ENCODE measurements around the gene C2orf92.
"Not testable (repeated sequence)": the region's sequence is repeated elsewhere in the genome, so short reads cannot be mapped to it uniquely, and the experiment has no call there.

C2orf92 gene

DNA sequence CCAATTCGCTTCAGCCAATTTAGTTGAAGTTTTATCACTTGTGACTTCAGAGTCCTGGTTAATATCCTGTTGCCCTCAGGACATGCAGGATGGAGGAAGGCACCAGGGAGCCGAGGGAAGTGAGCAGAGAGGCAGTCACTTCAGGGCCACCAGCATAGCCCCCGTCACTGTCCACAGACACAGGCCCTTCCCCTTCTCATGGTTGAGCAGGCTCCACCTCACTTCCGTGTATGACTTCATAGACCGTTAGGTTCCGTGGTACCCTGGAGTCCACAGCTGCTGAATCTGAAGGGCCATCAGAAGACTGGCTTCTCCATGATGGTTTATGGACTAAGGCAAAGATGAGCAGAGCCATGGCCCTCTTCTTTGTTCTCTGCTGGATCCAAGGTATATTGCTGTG, at the start of gene C2orf92:
TSS of gene C2orf92 (plus strand) at position 266 of the 400 bp plus-strand sequence. CDS start at position 342, 76 bp downstream.
- DNase-seq (ENCODE audit: low read depth), result no peak

- DNase-seq (ENCODE audit: low read depth), result not testable (repeated sequence)
Observed at GRCh38 chr2:97620492-97620891, 49.0 kb upstream of the C2orf92 start.

DNA sequence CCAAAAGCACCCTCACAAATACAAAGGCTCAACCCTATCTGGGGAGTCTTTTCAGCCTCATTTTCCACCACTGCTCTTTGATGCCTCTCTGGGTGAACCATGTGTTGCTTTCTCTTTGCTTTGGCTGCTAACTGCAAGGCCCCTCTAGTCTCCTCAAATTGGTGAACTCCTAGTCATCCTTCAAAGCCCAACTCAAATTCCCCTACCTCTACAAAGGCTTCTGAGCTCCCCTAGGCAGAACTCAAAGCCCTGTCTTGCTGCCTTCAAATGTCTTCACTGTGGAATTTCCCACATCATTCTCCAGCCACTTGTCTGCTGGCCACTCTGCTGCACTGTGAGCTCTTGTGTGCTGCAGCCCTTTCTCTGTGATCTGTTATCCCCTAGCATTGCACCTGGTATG, 46.5 kb upstream of the C2orf92 start:
- not testable (repeated sequence) for DNase-seq (ENCODE audit: low read depth)

GRCh38 chr2:97625354-97626048, 44.0 kb upstream of the C2orf92 start:
- DNase-seq (ENCODE audit: low read depth), result not testable (repeated sequence)

DNA sequence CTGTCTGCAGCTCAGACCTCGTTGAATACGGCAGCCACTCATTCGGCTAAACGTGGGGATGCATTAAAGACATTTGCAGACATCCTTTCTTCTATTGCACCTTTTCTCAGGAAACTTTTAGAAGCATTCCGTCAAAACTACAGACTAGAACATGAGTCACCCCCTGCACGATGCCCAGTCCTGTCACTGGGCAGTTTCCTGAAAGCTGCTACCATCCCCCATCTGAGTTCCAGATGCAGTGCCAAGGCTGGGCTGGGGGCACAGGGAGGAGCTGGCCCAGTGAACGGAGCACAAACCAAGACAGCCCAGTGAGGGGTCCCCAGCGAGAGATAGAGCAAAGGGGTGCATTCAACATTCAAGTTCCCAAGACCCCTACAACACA, 43.5 kb upstream of the C2orf92 start:
- not testable (repeated sequence) for DNase-seq (ENCODE audit: low read depth)

DNA sequence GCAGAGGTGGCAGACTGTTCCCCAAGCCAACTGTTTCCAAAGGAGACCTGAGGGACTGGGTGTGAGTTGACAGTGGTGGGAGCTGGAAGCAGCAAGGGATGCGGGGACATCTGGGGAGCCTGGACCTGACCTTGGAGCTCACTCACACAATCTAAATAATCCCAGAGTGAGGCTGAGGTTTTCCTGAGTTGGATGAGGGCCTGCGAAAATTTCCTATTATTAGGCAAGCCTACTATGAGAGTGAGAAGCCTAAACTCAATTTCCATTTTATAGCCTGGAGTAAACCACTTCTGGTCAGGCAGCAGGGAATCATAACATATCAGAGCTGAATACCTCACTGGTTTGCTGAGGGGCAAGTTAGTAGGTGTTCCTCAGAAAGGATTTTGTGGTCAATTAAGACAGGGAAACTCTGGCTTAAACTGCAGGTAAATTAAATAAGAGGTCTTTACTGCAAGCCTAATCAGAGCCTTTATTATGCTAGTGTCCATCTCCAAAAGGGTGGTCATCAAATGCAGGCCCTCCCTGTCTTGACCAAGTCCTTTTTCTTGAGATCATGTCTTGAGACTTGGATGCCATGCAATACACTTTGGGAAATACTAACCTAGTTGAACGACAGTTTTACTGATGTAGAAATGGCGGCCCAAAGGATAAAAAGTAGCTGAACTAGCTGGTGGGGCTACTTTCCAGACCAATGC, 25.3 kb upstream of the C2orf92 start:
- DNase-seq (ENCODE audit: low read depth), result no peak

DNA sequence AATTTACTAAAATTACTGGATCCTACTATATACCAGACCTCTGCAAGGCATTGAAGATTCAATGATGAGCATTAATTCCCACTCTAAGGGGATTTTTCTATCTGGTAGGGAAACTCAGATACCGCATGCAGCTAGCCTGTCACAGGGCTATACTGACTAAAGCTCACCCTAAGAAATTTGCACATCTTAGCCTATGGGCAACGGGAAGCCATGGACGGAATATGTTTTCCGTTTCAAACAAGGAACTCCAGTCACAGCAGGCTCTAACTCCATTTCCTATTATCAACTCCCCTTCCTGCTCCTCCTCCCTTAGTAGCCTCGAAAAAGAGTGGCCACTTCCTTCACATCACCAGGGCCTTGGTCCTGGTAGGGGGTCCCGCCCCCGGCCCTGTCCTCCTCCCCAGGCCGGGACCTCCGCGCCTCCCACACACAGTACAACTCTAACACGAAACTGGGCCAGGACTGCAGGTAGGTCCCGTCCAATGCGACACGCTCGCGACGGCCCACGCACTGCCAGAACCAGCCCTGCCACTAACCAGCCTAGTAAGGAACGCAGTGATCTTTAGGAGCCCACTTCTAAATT, 24.3 kb upstream of the C2orf92 start:
- no peak for DNase-seq (ENCODE audit: low read depth)

GRCh38 chr2:97645695-97646629, 23.6 kb upstream of the C2orf92 start, which contains the start of gene COX5B:
COX5B (plus strand) TSS chr2:97646062; CDS start chr2:97646087, 25 bp downstream.
- DNase-seq (ENCODE audit: low read depth), result peak; percentile 97

GRCh38 chr2:97646977-97647376, 22.5 kb upstream of the C2orf92 start:
- DNase-seq (ENCODE audit: low read depth), result no peak

DNA sequence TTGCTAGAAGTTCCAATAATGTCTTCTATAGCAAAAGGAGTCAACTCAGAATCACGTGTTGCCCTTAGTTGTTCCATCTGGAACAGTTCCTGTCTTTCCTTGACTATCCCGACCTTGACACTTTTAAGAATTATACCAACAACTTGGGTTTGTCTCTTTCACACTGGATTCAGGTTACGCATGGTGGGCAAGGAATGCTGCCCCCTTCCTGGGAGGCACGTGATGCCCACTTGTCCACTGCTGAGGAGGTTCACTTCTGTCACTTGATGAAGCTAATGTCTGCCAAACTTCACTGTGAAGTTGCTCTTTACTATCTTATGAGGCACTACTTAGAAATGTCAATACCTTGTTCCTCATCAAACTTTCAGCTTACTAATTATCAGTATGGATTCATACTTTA, 18.4 kb upstream of the C2orf92 start:
- no peak for DNase-seq (ENCODE audit: low read depth)

GRCh38 chr2:97653473-97653872, 16.0 kb upstream of the C2orf92 start:
- no peak for DNase-seq (ENCODE audit: low read depth)

DNA sequence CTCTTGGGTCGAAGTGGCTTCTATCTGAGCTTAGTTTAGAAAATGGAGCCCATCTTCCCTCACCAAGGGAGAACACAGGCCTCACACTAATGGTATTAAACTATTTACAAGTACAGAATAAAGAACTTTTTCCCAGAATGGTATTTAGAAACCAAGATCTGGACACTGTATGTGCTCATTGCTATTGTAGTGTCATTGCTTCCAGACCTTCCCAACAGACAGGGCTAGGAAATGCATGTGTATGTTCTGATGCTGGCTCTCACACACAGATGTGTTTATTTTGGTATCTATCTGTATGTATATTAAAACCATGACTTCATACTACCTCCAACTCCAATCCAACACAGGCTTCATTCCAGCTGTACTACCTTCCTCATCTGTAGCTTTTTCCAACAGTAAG, 15.6 kb upstream of the C2orf92 start:
- DNase-seq (ENCODE audit: low read depth), result no peak

DNA sequence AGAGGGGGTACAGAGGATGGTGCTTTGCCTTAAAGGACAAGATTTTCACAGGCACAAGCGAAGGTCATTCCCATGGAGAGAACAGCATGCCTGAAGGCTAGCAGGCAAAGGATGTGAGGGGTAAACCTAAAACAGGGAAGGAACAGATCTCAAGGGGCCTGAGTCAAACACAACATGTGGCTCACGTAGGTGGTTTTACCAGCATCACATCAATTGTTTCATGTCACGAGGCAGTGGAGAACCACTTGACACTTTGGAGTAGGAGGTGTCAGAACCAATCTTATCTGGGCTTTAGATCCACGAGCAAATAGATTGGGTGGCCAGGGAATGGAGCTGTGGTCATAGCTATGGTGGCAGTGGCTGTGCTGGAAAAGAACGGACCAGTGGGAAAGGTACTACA, 15.2 kb upstream of the C2orf92 start:
- no peak for DNase-seq (ENCODE audit: low read depth)

DNA sequence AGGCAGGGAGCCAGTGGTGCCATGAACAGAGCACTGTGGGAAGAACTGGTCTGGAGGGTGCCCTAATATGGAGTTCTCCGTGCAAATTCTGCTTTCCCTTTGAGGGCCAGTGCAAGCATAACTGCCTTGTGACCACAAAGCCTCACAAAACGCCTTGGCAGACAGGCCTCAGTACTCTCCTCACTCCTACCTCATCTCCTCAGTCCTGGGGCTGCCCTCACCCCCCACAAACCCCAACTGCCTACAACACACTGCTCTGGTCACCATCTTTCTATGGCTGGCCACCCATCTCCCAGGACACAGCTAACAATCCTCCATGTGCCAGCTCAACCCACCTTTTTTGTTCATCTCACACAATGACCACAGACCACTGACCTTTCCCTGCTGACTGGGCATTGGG, 14.7 kb upstream of the C2orf92 start:
- no peak for DNase-seq (ENCODE audit: low read depth)

DNA sequence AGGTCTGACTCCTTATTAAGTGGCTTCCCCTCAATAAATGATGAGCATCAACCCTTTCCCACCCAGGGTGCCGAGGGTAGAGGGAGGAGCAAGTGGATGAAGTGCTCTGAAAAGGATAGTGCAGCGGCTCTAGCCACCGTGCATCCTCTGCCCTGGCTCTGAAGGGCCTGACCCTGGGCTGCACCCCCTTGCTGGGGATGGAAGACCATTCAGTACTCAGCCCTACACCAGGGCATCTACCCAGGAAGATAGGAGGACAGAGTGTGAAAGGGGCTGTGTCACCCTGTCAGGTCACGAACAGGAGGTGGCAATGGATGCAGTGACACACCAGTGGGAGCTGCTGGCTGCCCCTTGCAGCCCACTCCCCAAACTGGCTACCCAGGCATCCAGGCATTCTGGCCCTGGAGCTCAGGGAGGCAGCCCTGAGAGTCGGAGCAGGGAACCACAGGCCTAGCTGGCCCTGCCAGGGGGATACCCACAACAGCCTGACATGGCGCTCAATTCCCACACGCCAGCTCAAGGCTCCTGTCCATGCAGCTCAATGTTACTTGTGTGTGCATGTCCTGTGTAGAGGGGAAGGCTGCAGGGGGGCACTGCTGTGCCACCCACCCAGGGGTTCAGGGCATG, 13.3 kb upstream of the C2orf92 start:
- no peak for DNase-seq (ENCODE audit: low read depth)

DNA sequence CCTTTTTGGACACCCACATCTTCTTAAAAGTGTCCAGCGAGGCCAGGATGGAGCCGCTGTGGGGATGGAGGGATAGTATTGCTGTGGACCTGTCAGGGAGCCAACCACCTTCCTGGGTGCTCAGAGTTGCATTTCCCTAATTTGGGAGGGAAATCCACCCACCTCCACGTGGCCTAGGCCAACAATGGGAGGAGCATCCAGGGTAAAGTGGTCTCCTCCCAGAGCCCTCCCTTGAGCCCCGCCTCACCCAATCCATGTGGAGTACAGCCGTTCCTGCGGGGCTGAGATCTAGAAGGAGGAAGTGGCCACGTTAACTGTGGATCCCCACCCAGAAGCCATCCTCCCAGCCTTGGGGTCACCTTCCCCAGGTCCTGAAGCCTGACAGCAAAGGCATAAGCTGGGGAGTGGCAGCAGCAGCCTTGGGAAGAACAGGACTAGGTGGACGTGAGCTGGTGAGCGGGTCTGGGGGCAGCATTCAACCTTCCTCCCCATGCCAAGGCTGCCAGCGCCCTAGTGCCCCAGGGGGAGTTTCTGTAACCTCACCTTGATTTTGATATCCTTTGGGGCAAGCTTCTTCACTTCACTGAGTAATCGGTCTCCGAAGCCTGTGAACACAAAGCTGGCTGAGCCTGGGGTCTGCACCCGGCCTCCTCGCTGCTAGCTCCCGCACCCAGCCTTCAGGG, 12.5 kb upstream of the C2orf92 start:
- no peak for DNase-seq (ENCODE audit: low read depth)

- DNase-seq (ENCODE audit: low read depth), result no peak
Observed at GRCh38 chr2:97657986-97658690, 11.4 kb upstream of the C2orf92 start.

DNA sequence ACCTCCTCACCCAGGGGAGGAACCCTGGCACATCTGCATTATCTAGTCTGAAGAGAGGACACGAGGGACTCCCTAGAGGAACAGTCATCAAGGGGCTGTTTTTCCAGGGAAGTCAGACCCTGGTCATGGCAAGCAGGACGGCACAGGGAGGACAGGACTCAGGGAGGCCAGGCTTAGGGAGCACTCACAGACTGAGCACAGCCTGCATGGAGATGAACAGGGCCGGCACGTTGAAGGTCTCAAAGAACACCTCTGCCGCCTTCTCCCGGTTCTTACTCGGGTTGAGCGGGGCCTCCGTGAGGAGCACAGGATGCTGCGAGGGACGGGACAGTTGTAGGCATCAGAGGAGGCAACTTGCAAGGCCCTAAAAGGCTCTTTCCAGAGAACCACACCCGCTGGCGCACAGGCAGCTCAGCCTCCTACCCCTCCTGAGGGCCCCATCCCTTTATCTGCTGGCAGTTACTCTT, 10.8 kb upstream of the C2orf92 start:
- no peak for DNase-seq (ENCODE audit: low read depth)

GRCh38 chr2:97659256-97660043, 10.1 kb upstream of the C2orf92 start:
- no peak for DNase-seq (ENCODE audit: low read depth)

Data from stimulated activated CD8-positive, alpha-beta memory T cell treated with anti-CD3 and anti-CD28 coated beads, Interleukin-7, amount 100 ng/mL, for 24 hours (primary cell).